Measurements from ENCODE around the gene RAB3A. TPM values are rescaled to one million over a fixed set of nuclear protein-coding genes. Genes with fewer than 3 reads are reported as not detected.

Gene RAB3A
- total RNA-seq, 1 experiment from 2014 or later, result 10.6 TPM

DNA sequence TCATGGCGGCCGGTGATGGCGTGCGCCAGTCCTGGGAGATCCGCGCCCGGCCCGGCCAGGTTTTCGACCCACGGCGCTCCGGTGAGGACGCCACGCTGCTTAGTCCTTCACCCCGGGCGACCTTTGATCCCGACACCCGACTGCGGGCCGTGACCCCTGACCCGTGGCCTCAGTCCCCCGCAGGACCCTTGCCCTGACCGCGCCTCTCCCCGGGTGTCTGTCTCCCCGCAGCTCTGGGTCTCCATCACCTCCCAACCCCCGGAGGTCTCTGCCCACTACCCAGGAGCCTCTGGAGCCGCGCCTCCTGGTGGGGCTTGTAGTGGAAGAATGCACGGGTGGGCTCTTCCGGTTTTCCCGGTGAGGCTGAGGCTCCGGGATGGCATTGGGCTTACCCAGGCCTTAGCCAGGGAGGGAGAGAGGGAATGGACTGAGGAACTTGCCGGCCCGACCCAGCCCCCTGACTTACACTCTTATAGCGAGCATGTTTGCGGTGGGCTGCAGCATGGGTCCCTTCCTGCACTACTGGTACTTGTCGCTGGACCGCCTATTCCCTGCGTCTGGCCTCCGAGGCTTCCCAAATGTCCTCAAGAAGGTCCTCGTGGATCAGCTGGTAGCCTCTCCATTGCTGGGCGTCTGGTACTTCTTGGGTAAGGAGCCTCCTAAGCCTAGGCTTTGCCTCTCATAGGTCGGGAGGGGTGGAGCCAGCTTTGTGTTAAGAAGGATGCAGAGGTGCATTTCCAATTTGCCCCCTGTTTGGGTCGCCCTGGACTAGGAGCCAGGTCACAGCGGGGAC, 10.3 kb downstream of the RAB3A start:
- Histone ChIP-seq H3K4me3 (replicated peaks in 1 of 2; ENCODE audit: low read depth in 1 of 2, low read length in 2 of 2) (peak overlapping the region; percentile 90 to 93), H3K4me2 (ENCODE audit: low read length) (peak overlapping the region; percentile 89), H3K79me2 (ENCODE audit: insufficient read depth, low read length) (peaks cover 10% of the 10 kb centered on the region; the same call in 1 of the 2 replicates), H3K9ac (ENCODE audit: low read length) (peak overlapping the region; percentile 92), H3K27me3 (ENCODE audit: insufficient read depth, low read length) (no peaks in the 10 kb centered on the region), H2AFZ (ENCODE audit: low read depth, low read length, poor library complexity, severe bottlenecking) (no peak overlapping the region), H3K9me3 (ENCODE audit: control insufficient read depth in 1 of 2, insufficient read depth in 1 of 2, low read depth in 1 of 2, low read length in 2 of 2) (no peaks in the 10 kb centered on the region), H3K27ac (ENCODE audit: low read depth, low read length) (peak overlapping the region; percentile 73), H4K20me1 (ENCODE audit: insufficient read depth) (no peaks in the 10 kb centered on the region; the same call in 1 of the 2 replicates), H3K4me1 (ENCODE audit: control insufficient read depth in 1 of 2, insufficient read depth in 2 of 2, low read length in 2 of 2) (peaks cover 14 to 26% of the 10 kb centered on the region in 2 experiments), H3K9me2 (ENCODE audit: insufficient read depth) (no peaks in the 10 kb centered on the region), H3K36me3 (ENCODE audit: control insufficient read depth in 1 of 2, insufficient read depth in 2 of 2, low read length in 2 of 2) (peaks cover 6 to 9% of the 10 kb centered on the region in 2 experiments; a peak in 3 of 4 replicates)
- no peak for ATAC-seq
- TSS peak; percentile 66 for BruUV-seq (replicated peaks)
- DNase-seq (ENCODE audit: low read depth, low spot score), result no peak
- POLR2A ChIA-PET, result interaction anchor here (0.6 to 3.0 kb wide), 8 partner anchors 10 to 87 kb away, joined by 3 to 27 read pairs (median 4); partner anchors contain the start of genes JUND and RAB3A
- CTCF ChIA-PET, result interaction anchor here (0.9 to 2.2 kb wide), 8 partner anchors 10 to 220 kb away, joined by 3 to 12 read pairs (median 6); partner anchors contain the start of genes PIK3R2 and RAB3A
- intact Hi-C loops (cut with micrococcal nuclease), result no loop called here
- RAD21 ChIA-PET (ENCODE audit: low non-redundant PET in 1 of 2, low total read pairs in 2 of 2, uncharacterized antibody in 2 of 2, unreplicated experiment in 2 of 2), result no interaction called here
- TF ChIP-seq ZFX (IDR thresholded peaks at IDR 0.05) (peak; percentile 13; the same call in 1 of the 2 replicates), YY1 (IDR thresholded peaks at IDR 0.05; ENCODE audit: extremely low read depth, insufficient replicate concordance, low read depth, low read length) (no peak)

DNA sequence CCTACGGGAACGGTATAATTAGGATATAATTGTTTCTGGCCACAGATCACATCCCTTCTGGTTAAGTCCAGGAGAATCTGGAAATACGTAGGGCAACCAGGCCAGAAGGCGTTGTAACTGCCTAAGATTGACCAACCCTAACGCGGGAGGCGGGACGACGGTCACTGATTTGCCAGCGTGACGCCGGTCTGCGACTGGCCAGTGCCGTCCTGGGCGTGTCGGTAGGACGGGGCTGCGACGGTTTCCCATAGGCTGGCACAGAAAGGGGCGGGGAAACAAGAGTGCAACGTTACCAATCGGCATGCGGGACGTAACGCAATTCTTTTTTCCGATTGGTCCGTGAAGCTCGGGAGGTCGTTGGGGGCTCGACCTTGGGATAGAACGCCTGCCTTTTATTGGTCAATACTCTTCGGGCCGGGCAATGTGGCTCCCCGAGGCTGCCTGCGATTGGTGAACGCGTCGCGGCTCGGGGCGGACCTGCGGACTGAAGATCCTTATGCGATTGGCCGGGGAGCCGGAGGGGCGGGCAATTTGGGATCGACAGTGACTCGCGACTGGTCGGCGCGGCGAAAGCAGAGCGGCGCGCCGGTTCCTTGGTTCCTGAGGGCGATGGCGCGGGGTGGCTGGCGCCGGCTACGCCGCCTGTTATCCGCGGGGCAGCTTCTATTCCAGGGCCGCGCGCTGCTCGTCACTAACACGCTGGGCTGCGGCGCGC, 11.0 kb downstream of the RAB3A start, which contains the start of gene MPV17L2:
Gene MPV17L2 (plus strand): TSS at position 546 of the 715 bp plus-strand sequence. CDS start 64 bp downstream, at position 610.
- H3K4me1 ChIP-seq (ENCODE audit: control insufficient read depth in 1 of 2, insufficient read depth in 2 of 2, low read length in 2 of 2), result peaks cover 14 to 26% of the 10 kb centered on the region in 2 experiments
- H3K27me3 ChIP-seq (ENCODE audit: insufficient read depth, low read length), result no peaks in the 10 kb centered on the region
- H3K79me2 ChIP-seq (ENCODE audit: insufficient read depth, low read length), result peaks cover 10% of the 10 kb centered on the region; the same call in 1 of the 2 replicates
- DNase-seq (ENCODE audit: low read depth, low spot score), result peak; percentile 100
- BruUV-seq (replicated peaks), result no TSS peak
- ATAC-seq, result peak; percentile 88
- ChIA-PET POLR2A (interaction anchor here (0.6 to 3.0 kb wide), 11 partner anchors 11 to 244 kb away, joined by 3 to 27 read pairs (median 4); partner anchors contain the start of genes JUND and RAB3A), CTCF (interaction anchor here (0.9 to 2.2 kb wide), 9 partner anchors 11 to 221 kb away, joined by 3 to 12 read pairs (median 5); partner anchors contain the start of genes PIK3R2 and RAB3A), RAD21 (ENCODE audit: low non-redundant PET in 1 of 2, low total read pairs in 2 of 2, uncharacterized antibody in 2 of 2, unreplicated experiment in 2 of 2) (no interaction called here)
- peak within 1 kb of the TSS; percentile 95 for H3K4me2 ChIP-seq (ENCODE audit: low read length)
- H2AFZ ChIP-seq (ENCODE audit: low read depth, low read length, poor library complexity, severe bottlenecking), result no peak within 1 kb of the TSS
- no peaks in the 10 kb centered on the region; the same call in 1 of the 2 replicates for H4K20me1 ChIP-seq (ENCODE audit: insufficient read depth)
- peak within 1 kb of the TSS; percentile 90 to 93 for H3K4me3 ChIP-seq (replicated peaks in 1 of 2; ENCODE audit: low read depth in 1 of 2, low read length in 2 of 2)
- intact Hi-C loops (cut with micrococcal nuclease), result loop anchor here (1.0 kb wide), 1 partner anchor 81 kb away; the partner anchor contains the start of gene IQCN
- peak within 1 kb of the TSS; percentile 77 for H3K27ac ChIP-seq (ENCODE audit: low read depth, low read length)
- H3K9me2 ChIP-seq (ENCODE audit: insufficient read depth), result no peaks in the 10 kb centered on the region
- H3K9ac ChIP-seq (ENCODE audit: low read length), result peak within 1 kb of the TSS; percentile 92
- peaks cover 2 to 5% of the 10 kb centered on the region in 2 experiments; a peak in 2 of 4 replicates for H3K36me3 ChIP-seq (ENCODE audit: control insufficient read depth in 1 of 2, insufficient read depth in 2 of 2, low read length in 2 of 2)
- no peaks in the 10 kb centered on the region for H3K9me3 ChIP-seq (ENCODE audit: control insufficient read depth in 1 of 2, insufficient read depth in 1 of 2, low read depth in 1 of 2, low read length in 2 of 2)
- TF ChIP-seq YY1 (IDR thresholded peaks at IDR 0.05; ENCODE audit: extremely low read depth, insufficient replicate concordance, low read depth, low read length), result no peak
- TF ChIP-seq JUND (IDR thresholded peaks at IDR 0.05), result no peak
- TF ChIP-seq SRF (IDR thresholded peaks at IDR 0.05; ENCODE audit: low read depth), result no peak
- TF ChIP-seq, protein P1, sequence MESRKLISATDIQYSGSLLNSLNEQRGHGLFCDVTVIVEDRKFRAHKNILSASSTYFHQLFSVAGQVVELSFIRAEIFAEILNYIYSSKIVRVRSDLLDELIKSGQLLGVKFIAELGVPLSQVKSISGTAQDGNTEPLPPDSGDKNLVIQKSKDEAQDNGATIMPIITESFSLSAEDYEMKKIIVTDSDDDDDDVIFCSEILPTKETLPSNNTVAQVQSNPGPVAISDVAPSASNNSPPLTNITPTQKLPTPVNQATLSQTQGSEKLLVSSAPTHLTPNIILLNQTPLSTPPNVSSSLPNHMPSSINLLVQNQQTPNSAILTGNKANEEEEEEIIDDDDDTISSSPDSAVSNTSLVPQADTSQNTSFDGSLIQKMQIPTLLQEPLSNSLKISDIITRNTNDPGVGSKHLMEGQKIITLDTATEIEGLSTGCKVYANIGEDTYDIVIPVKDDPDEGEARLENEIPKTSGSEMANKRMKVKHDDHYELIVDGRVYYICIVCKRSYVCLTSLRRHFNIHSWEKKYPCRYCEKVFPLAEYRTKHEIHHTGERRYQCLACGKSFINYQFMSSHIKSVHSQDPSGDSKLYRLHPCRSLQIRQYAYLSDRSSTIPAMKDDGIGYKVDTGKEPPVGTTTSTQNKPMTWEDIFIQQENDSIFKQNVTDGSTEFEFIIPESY (IDR thresholded peaks at IDR 0.05; ENCODE audit: extremely low read depth, insufficient replicate concordance, low read length), result no peak
- TF ChIP-seq ZFX (IDR thresholded peaks at IDR 0.05), result no peak
- no peak for TF ChIP-seq SIN3A (IDR thresholded peaks at IDR 0.05; ENCODE audit: low read depth)
- TF ChIP-seq ZNF274 (IDR thresholded peaks at IDR 0.05; ENCODE audit: low read depth, low read length), result no peak
- TF ChIP-seq, protein P2, sequence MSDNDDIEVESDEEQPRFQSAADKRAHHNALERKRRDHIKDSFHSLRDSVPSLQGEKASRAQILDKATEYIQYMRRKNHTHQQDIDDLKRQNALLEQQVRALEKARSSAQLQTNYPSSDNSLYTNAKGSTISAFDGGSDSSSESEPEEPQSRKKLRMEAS (IDR thresholded peaks at IDR 0.05), result peak; percentile 43; the same call in 1 of the 2 replicates
- TF ChIP-seq, protein P3, sequence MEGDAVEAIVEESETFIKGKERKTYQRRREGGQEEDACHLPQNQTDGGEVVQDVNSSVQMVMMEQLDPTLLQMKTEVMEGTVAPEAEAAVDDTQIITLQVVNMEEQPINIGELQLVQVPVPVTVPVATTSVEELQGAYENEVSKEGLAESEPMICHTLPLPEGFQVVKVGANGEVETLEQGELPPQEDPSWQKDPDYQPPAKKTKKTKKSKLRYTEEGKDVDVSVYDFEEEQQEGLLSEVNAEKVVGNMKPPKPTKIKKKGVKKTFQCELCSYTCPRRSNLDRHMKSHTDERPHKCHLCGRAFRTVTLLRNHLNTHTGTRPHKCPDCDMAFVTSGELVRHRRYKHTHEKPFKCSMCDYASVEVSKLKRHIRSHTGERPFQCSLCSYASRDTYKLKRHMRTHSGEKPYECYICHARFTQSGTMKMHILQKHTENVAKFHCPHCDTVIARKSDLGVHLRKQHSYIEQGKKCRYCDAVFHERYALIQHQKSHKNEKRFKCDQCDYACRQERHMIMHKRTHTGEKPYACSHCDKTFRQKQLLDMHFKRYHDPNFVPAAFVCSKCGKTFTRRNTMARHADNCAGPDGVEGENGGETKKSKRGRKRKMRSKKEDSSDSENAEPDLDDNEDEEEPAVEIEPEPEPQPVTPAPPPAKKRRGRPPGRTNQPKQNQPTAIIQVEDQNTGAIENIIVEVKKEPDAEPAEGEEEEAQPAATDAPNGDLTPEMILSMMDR (IDR thresholded peaks at IDR 0.05 in 2 of 3, conservative IDR thresholded peaks at IDR 0.05 in 1 of 3; ENCODE audit: borderline replicate concordance in 1 of 3, insufficient read depth in 1 of 3, low read depth in 2 of 3, low read length in 2 of 3), result no peak
- no peak for TF ChIP-seq TCF7L2 (IDR thresholded peaks at IDR 0.05; ENCODE audit: borderline replicate concordance, extremely low read depth, insufficient read depth, insufficient read length)
